GM20431 (cell line): Measurements from ENCODE around the gene KDELR3.

Experiments
- in situ Hi-C: fragments of 300-500 bp; cut with MseI, MboI; formaldehyde crosslinking; loops from one replicate; pipeline ENCODE4 v1.15.0; 2020; ENCODE audit warnings: low sequenced_read_pairs; ENCODE audit not compliant: unreplicated experiment

The KDELR3 gene

GRCh38 chr22:38479096-38479837 is 11.4 kb downstream of the KDELR3 start:
- in situ Hi-C loops: no loop called here

DNA sequence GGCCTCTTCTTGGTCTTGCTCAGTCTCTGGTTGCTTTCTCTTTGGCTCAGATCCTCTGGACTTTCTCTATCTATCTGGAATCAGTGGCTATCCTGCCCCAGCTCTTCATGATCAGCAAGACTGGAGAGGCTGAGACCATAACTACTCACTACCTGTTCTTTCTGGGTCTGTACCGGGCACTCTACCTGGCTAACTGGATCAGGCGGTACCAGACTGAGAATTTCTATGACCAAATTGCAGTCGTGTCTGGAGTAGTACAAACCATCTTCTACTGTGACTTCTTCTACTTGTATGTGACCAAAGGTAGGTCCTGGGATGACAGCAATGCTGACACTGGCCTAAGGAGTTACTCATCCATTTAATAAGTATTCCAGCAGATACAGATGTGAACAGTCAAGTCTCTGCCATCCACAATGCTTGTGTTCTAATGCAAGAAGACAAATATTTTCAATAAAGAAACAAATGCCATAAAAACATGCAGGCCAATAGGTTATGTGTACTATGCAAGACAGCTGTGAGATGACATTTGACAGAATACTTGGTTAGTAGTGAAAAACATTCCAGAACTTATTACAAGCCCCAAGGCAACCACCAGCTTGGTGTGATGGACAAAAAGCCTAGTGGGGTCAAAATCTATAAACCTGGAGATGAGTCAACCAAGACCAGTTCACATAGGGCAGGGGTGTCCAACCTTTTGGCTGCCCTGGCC is 13.4 kb downstream of the KDELR3 start:
- in situ Hi-C loops: no loop called here

GRCh38 chr22:38481871-38482332 is 14.0 kb downstream of the KDELR3 start:
- in situ Hi-C loops: no loop called here

DNA sequence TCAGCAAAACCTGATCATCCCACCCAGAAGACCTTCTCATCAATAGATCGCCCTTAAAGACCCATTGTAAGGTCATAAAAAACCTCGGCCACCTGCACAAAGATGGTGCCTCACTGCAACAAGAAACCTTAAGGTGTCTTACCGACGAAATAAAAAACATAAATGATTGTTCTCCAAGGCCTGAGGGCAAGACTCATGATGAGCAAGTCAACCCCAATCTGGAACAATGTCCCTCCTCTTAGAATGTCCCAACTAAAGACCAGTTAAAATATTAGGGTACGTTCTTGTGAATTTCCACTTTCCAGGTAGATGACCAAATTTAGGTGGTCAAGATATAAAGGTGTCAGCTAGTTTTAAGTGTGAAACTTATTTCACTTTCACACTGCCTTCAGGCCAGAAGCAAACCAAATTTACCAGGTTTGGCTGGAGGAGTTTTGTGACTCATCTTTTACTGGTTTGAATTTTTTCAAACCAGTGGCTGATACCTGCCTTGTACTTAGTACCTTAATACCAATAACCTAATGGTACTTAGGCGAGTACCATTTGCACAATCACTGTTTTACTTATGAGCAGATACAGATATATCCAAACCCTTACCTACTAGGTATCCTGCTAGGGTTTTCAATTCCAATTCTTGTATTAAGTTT is 14.9 kb downstream of the KDELR3 start:
- in situ Hi-C loops: no loop called here

GRCh38 chr22:38484244-38484643 is 16.3 kb downstream of the KDELR3 start:
- in situ Hi-C loops: no loop called here

- in situ Hi-C loops: no loop called here
Observed at GRCh38 chr22:38485783-38486182, 17.9 kb downstream of the KDELR3 start.

DNA sequence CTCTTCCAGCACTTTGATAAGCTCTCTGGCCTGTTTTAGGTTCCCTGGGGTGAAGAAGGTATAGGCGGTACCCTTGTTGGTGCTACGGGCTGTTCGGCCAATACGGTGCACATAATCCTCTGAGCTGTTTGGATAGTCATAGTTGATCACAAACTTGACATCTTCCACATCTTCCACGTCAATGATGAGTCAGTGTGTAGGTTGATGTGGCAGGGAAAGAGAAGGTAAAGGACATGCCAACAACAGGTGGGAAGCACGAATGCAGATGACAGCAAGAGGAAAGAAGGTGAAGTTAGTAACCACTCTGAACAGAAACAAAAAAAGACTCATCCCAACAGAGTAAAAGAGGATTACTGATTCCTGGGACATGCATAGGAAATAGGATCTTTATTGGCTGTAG is 20.1 kb downstream of the KDELR3 start:
- in situ Hi-C loops: no loop called here

- in situ Hi-C loops: no loop called here
Observed at GRCh38 chr22:38489142-38489541, 21.2 kb downstream of the KDELR3 start.

- in situ Hi-C loops: no loop called here
Observed at GRCh38 chr22:38489561-38490145, 21.8 kb downstream of the KDELR3 start.

- in situ Hi-C loops: no loop called here
Observed at GRCh38 chr22:38490475-38490874, 22.6 kb downstream of the KDELR3 start.

GRCh38 chr22:38490915-38491314 is 23.0 kb downstream of the KDELR3 start:
- in situ Hi-C loops: no loop called here

DNA sequence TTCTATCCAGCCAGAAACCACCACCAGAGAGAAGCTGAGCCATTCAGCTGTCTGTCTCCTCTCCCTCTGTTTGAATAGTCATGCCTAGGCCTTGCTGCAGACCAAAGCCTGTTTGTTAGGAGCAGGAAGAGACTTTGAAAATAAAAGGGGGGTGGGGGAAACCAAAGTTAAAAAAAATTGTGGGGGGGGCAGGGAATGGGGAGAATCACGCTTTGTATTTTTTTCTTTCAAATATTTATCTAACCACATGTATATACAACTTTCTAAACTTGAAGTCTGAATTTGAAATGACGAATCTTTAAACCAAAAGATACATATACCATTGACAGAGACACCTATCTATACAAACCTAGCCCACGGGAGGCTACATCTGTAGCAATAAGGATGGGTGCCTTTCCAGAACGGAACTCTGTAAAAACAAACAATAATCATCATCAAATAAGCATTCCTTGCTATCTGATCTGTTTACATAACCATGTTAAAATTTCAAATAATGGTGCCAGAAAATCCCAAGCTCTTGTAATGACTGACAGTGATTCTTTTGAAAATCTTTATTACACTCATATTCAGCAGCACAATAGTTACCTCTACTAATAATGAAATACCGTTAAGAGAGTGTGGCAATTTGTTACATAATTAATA is 23.9 kb downstream of the KDELR3 start:
- in situ Hi-C loops: no loop called here

- in situ Hi-C loops: no loop called here
Observed at GRCh38 chr22:38494498-38494897, 26.6 kb downstream of the KDELR3 start.

GRCh38 chr22:38494939-38495338 is 27.0 kb downstream of the KDELR3 start:
- in situ Hi-C loops: no loop called here

DNA sequence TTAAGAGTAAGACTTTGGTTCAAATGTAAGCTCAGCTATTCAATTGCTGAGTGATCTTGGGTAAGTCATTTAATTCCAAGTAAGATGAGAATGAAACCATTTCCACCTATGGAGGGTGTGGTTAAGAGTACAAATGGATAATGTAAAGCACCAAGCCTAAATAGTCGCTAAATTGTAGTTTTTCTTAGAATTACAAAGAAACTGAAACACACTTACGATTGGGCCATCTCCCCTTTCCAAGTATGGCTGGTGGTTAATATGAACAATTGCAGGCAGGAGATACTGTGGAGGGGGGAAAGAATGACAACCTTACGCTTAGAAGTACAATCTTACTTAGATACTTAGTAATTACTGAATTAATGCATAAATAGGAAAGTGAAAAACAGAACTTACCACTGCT is 30.0 kb downstream of the KDELR3 start:
- in situ Hi-C loops: no loop called here

GRCh38 chr22:38501797-38502672 is 34.1 kb downstream of the KDELR3 start:
- in situ Hi-C loops: no loop called here

DNA sequence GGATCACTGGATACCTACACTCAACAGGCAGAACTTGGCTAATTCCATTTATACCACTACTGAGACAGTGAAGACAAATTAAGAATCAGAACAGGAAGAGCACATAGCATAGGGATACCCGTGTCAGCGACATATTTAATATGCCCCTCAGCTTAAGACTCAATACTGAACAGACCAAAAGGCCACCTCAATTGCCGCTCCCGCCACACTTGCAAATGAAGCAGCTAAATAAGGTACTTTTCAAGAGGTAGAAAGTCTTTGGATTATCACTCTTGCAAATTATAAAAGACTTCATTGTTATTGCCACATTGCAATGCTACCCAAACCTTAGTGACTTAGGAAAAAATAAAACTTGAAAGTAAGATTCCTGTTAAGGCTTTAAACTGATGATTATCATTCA is 35.1 kb downstream of the KDELR3 start:
- in situ Hi-C loops: no loop called here

DNA sequence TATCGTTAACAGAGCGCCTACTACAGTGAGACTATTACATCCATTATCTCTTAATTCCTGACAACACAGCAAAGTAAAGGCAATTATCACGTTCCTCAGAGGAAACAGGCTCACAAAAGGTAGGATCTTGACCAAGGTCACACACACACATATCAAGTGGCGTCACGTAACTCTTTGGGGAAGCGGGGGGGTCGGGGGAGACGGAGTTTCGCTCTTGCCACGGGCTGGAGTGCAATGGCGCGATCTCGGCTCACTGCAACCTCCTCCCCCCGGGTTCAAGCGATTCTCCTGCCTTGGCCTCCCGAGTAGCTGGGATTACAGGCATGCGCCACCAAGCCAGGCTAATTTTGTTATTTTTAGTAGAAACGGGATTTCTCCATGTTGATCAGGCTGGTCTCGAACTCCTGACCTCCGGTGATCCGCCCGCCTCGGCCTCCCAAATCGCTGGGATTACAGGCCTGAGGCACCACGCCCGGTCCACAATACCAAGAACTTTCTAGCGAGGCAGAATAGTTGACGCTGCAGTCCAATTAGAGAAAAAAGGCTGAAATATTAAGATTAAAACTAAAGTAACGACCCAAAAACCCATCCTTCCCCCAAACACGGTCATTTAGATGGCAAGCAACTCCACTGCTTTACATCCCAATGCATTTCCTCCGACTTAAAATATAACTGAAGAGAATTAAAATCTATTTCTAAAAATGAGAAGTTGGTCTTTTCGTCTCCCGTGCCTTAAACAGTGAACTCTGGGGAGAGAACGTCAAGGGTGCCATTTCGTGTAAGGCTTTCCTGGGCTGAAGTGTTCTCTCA is 37.0 kb downstream of the KDELR3 start:
- in situ Hi-C loops: no loop called here
